HG03175 (cell line): ENCODE data around the gene DES.

Experiments
- ATAC-seq: cut with Tn5 transposase; IDR thresholded peaks from one replicate; pipeline ENCODE4 v1.9.1; 2021; ENCODE audit warnings: mild to moderate bottlenecking, moderate library complexity; ENCODE audit not compliant: unreplicated experiment

DES gene

DNA sequence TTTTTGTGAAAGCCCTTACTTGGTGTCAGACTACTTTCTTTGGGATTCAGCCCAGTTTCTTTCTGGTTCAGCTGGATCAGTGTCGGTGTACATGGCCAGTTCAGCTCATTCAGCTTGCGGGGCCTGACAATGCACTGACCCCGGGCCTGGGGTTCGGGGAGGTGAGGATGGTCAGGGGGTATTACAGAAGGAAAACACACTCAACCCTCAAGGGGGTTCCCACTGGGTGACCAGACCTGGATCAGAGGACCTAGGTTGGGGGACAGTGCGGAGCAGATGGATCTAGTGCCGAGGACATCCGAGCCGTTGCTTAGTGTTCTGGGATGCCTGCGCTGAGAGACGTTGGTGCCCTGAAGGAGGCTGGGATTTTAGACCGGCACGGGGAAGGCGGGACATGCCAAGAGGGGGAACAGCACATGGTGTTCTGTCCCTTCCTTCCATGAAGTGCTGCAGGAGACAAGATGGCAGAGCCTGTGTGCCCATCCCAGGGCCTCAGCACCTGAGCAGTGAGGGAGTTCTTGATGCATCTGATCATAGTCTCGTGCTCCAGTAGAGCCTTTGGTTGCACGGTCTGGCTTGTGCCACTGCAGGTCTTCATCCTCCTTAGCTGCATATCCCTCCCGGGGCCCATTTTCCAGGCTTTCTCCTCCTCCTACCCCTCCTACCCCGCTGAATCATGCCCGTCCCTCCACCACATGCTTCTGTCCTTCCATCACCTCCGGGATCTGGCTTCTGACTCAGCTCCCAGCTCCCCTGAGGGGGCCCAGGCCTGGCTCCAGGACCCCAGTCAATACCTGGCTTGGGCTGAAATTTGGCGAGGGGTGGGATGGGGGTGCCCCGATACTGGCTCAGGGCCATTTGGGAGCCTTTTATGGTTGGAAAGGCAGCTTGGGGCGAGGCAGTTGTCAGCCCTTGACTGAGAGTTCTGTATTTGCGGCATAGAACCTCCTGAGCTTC is 34.5 kb downstream of the DES start:
- no peak for ATAC-seq

DNA sequence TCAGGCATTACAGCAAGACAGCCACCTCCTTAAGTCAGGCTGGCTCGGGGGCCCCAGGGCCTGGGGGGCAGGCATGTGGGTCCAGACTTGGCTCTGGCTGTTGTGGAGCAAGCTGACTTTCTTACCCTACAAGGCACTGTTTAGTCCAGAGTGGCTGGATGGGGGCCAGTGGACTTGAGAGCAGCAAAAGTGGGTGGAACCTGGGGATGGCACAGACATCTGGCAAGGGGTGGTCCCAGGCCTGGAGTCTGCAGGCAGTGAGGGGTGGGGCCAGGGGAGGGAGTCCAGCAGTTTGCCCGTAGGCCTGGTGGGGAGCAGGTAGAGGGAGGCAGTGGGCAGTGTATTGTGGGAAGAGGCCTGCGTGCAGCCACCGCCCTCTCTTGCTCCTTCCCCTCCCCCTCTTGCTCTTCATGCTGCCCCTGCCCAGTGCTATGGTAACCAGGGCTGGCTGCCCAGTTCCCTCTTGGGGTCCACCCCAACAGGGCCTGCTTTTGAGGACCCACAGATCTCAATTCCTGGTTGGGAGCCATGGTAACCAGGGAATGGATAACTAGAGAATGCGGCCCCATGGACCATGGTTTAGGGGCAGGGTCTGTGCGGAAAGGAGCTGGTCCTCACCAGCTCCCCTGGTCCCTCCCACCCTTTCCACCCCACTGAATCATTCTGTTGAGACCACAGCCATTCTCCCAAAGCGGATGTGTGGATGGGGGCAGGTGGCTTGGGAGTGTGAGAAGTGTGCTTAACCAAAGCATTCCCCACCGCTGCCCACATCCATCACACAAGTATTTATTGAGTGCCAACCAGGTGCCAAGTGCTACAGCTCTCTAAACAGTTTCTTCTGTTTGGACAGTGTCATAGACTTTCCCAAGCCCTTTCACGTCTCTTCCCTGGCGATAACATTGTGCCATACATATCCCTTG is 35.8 kb downstream of the DES start:
- ATAC-seq: no peak

DNA sequence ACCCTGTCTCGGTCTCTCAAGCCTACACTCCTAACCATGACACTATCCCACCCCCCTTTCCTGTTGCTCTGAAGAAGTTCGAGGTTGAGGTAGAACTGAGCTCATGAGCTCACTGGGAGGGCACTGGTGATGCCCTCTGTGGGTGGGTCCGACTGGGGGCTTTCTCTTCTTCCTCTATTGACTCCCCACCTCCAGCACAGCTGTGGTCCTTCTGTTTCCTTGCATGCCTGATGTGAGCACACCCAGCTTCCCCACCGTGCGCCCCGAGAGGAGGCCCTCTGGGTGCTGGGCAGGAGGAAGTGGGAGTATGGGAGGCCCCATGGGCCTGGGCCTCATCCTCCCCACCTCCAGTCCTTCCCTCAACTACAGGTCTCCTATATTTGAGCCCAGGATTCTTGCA is 37.4 kb downstream of the DES start:
- no peak for ATAC-seq

DNA sequence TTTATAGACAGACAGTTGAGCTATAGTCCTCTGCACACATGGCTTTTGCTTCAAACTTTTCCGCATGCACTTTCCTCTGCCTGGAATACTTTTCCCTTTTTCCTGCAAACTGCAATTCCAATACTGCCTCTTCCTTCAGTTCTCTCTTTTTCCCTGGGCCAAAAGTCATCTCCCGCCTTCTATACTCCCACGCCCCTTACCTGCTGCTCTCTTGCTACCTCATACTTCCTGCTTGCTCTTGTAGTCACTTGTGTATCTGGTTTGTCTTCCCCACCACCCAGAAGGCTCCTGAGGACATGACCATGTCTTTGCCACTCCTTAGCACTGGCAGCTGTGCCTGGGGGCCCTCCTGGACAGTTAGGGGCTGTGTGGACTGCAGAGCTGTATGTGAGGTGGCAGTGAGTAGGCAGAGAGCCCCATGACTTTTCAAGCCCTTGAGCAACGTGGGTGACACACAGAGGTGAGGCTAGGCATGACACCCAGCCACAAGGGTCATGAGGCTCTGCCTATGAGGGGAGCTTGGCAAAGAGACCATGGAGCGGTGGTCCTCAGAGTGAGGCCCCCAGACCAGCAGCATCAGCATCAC is 39.7 kb downstream of the DES start:
- ATAC-seq: peak; percentile 36

DNA sequence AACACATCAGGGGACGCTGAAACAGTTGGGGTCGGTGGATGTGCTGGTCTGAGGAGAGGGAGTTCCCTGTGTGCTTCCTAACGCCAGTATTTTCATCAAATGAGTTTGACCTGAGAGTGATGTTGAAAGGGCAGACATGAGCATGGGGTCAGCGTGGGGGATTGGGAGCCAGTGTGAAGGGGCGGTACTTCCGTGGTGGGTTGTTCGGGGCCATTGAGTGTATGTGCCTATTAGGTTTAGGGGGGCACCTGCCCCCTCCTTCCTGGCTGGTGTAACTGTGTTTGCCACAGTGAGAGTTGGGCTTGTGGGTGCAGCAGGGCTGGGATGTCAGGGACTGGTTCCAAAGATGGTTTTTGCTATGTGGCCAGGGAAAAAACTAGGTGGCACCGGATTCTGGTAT is 40.8 kb downstream of the DES start:
- no peak for ATAC-seq

DNA sequence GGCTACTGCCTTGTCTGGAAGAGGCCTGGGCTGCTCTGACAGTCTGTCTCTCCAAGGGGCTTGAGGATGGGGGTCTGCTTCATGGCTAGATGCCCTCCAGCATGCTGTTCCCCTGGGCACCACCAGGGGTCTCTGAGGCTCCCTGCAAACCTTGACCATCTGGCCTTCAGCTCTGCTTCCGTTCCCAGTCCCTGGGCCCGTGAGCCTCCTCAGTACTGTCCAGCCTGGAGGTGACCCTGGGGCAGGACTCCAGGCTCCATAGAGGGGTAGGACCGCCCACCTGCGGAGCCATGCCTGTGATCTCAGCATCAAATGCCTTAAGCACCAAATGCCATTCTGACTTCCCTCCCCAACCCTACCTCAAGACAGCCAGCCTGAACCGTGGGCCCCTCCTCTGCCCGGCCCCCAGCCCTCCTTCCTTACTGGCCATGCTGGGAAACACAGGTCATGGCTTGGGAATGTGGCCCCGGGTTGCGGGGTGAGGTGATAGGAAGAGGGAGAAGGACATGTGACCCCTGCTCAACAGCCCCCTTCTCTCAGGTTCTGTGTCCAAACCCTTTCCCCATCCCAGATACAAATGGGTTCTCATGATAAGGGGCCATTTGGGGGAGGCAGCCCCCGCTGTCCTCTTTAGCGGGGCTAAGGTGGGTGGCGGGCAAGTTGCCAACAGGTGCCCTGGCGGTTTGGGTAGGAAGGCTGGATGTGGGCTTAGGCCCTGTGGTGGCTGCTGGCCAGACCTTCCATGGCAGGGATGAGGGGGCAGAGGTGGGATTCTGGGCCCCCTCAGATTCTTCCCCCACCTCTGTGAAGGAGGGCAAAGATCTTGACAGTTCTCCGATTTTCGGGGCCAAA is 41.5 kb downstream of the DES start:
- ATAC-seq: peak; percentile 74

DNA sequence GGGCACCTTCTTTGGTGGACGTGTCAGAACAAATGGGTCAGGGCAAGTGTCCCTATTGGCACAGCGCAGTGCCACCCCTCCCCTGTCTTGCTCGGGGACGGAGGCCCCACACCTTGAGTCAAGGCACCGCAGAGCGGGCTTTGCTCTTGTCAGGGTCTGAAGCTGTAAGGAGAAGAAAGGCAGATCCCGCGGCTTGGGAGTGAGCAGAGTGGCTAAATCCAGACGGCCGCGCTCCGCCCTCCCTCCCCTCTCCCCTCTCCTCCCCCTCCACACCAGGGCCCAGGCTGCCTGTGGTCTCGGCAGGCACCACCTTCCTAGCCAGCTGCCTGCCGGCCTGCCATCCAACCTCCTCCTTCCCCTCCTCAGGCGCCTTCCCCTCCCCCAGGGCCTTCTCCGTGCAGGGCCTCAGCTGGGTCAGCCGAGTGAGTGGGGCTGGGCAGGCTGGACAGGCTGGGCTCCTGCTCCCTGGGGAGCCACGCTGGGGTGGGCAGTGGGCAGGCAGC is 42.3 kb downstream of the DES start:
- ATAC-seq: no peak

DNA sequence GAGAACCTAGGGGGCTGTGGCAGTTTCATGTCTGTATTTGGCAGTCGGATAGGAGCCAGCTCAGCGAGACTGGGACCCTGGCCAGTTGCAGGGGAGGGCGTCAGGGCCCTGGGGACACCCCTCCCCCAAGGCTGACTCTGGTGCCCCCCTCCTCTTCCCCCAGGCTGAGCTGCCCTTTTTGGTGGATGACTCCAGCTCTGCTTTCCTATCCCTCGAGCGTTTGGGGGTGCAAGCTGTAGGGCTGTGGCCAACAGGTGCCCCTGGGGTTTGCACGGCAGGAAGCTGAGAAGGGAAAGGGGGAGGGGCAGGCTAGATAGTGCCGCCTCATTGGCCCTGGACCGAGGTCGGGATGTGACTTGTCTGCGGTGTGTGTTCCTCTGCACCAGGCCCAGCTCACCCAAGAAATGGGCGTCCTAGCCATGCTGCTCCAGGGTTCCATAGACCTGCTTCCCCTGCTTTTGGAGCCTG is 42.9 kb downstream of the DES start:
- ATAC-seq: no peak

DNA sequence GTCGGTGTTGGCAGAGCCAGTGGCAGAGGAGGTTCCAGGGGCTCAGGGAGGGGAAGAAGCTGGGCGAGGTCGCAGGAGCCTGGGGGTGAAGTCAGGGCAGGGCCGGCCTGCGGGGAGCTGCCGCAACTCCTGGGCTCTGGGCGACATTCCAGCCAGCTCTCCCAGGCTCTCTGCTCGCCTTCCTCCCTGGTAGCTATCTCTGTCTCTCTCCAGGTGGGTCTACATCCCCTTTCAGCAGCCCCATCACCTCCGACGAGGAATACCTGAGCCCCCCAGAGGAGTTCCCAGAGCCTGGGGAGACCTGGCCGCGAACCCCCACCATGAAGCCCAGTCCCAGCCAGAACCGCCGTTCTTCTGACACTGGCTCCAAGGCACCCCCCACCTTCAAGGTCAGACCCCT is 43.5 kb downstream of the DES start:
- ATAC-seq: no peak

DNA sequence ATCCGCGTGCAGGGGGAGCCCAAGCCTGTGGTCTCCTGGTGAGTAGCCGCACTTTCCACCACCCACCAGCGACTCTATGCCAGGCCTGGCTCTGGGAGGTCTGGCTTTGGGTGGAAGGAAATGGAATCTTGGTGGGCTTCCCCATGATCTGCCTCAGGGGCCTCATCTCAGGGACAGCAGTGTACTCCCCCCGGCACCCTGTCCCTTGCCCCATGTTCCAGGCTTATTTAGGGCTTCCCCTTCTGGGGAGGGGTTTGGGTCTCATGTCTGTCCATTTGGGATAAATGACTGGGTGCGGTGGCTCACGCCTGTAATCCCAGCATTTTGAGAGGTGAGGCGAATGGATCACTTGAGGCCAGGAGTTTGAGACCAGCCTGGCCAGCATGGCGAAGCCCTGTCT is 44.2 kb downstream of the DES start:
- no peak for ATAC-seq

DNA sequence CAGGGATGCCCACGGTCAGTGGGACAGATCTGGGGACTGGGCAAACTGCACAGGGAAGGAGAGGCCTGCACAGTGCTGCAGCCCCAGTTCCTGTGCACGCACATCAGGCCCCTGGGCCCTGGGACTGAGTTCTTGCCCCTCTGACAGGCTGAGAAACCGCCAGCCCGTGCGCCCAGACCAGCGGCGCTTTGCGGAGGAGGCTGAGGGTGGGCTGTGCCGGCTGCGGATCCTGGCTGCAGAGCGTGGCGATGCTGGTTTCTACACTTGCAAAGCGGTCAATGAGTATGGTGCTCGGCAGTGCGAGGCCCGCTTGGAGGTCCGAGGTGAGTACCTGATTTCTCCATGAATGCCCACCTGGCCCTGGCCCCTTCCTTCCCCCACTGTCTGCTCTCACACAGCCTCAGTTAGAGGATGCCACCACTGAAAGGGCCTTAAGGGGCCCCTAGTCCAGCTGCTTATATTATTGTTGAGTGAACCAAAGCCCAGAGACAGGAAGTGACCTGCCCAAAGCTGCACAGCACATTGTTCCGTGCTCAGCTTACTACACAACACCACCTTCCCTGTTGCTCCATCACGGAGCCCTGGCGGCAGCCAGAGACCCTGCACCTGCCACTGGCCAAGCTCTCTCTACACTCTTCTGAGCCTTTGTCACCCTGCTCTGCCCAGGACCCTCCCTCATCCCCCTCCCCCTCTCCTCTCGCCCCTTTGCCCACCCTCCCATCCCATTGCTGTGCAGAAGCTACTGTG is 46.3 kb downstream of the DES start:
- ATAC-seq: no peak

DNA sequence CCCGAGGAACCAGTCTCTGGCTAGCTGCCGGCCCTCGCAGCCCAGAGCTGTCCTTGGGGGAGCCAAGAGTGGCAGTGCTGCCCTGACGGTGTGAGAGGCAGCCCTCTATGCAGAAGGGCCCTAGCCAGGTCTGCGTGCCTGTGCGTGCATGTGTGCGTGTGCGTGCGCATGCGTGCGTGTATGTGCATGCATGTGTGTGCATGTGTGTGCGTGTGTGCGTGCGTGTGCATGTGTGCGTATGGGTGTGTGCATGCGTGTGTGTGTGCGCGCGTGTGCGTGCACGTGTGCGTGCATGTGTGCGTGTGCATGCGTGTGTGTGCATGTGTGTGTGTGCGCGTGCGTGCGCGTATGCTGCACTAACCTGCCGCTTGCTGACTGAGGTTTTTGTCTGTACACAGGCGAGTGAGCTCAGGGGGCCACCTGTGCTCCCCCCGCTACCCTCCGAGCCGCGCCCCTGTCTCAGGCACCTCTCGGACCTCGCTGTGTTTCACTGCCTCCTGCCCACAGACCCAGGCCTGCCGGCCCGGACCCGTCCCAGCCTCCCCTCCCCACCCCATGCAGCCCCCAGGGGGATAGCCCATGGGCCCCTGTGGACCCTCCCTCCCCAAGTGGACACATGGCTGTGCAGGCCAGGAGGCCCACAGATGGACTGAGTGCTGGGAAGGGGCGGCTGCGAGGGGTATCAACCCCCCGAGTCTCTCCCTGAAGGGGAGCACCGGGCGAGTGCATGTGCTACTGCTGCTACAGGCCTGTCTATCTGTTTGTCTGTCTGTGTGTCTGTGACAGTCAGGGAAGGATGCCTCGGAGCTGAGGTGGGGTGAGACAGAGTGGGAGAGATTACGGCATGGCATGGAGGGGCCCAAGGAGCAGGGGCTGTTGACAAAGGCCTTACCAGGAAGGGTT is 47.7 kb downstream of the DES start:
- no peak for ATAC-seq

DNA sequence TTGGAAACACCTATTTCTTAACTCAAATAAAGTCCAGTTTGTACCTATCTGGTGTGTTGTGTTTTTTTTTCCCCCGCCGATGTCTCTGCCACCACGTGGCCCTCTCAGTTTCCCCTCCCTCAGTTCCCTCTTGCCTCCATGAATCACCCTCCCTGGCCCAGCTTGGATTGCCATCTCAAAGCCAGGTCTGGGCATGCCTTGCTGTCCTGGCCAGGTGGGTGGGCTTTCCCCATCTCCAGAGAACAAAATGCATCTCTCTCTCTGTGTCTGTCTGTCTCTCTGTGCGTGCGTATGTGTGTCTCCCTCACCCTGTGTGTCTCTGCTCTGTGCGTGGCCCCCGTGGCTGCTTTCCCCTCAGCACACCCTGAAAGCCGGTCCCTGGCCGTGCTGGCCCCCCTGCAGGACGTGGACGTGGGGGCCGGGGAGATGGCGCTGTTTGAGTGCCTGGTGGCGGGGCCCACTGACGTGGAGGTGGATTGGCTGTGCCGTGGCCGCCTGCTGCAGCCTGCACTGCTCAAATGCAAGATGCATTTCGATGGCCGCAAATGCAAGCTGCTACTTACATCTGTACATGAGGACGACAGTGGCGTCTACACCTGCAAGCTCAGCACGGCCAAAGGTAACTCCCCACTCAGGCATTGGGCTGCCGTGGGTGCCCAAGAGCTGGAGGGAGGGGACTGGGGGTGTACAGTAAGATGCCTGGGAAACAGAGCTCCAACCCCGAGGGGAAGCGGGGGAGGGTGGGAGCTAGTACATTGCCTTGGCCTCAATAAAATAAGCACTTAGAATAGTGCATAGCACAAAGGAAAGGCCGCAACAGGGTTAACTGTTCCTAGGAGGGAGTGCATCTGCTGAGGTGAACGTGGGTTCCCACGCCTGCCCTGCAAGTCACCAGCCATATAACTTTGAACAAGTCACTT is 48.9 kb downstream of the DES start:
- no peak for ATAC-seq

DNA sequence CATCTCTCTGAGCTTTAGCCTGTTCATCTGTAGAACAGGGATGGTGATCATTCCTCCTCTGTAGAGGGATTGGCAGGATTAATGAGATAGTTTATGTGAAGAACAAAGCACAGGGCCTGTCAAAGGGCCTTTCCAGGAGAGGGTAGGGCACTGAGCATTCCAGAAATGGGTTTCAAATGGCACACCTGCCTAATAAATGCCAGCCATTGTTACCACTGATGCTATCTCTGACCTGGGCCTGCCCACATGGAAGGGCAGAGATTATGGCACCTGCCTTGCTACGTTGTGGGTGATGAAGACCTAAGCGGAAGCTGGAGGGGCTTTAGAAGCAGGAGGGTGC is 49.5 kb downstream of the DES start:
- no peak for ATAC-seq

DNA sequence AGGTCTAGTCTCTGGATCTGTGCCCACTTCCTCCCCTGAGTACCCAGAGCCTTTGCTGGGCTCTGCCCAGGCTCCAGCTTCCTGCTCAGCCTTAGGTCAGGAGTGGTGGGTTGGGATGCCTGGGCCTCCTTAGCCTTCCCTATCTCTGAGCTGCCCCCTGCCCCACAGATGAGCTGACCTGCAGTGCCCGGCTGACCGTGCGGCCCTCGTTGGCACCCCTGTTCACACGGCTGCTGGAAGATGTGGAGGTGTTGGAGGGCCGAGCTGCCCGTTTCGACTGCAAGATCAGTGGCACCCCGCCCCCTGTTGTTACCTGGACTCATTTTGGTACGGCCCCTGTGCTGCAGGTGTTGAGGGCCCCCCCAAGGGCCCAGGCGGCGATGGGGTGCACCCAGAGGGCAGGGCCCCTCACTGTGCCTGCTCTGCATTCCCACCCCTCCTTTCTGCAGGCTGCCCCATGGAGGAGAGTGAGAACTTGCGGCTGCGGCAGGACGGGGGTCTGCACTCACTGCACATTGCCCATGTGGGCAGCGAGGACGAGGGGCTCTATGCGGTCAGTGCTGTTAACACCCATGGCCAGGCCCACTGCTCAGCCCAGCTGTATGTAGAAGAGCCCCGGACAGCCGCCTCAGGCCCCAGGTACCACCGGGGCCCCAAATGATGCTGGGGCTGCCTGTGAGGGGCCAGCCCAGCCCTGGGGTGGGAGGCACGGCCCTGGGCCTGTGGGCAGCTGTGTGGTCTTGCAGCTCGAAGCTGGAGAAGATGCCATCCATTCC is 50.4 kb downstream of the DES start:
- ATAC-seq: no peak

DNA sequence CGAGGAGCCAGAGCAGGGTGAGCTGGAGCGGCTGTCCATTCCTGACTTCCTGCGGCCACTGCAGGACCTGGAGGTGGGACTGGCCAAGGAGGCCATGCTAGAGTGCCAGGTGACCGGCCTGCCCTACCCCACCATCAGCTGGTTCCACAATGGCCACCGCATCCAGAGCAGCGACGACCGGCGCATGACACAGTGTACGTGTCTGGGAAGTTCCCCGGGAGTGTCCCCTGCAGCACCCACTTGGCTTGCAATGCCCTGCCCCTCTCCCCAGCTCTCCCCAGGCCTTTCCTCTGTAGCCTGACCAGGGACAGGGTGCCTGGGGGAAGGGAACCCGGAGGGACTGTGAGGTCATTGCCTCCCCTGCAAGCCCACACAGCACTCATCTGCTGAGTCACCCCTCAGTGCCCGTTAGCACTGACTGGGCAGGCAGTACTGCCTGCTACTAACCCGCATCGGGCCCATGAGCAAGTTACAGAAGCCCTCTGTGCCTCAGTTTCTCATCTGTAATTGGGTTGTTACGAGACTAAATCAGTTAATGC is 51.1 kb downstream of the DES start:
- no peak for ATAC-seq

DNA sequence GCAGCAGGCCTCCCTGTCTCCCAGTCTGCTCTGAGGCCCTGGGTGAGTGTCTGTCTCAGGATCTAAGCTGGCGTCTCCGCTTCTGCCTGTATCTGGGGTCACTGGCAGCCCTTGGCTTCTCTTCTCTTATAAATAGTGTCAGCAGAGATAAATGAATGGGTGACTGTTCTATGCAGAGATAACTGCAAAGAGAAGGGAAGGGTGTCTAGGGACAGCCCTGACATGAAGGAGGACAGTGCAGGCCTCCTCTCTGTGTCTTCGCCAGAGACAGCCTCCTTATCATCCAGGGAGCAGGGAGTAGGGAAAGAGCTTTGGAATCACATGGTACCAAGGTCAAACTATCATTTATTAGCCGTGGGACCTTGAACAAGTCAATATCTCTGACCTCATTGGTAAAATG is 52.3 kb downstream of the DES start:
- ATAC-seq: no peak
